GM12878 (cell line): ENCODE results near the gene MLIP.

Experiments
- CTCF ChIP-seq, 3 experiments: IDR thresholded peaks in 2 of 3; conservative IDR thresholded peaks in 1 of 3; 2 replicates each; pipeline ENCODE4 v1.5.1; 2011; ENCODE audit warnings: low read depth in 3 of 3, low read length in 3 of 3, mild to moderate bottlenecking in 3 of 3, control low read depth in 2 of 3, moderate library complexity in 2 of 3, inconsistent platforms in 1 of 3, mixed read lengths in 1 of 3; ENCODE audit not compliant: control insufficient read depth in 2 of 3, insufficient read depth in 1 of 3; ENCODE audit errors: extremely low read depth in 1 of 3
- EP300 ChIP-seq, 2 experiments: fragments of 150-350 bp in 1 of 2; IDR thresholded peaks; 2 replicates each; pipeline ENCODE4 v1.6.1; 2011 to 2012; ENCODE audit warnings: low read depth in 2 of 2, low read length in 2 of 2, borderline replicate concordance in 1 of 2, improper control_type of control experiment in 1 of 2, inconsistent platforms in 1 of 2; ENCODE audit not compliant: control insufficient read depth in 1 of 2
- ETV6 ChIP-seq, 2 experiments: fragments of 450-650 bp in 1 of 2; IDR thresholded peaks in 1 of 2; conservative IDR thresholded peaks in 1 of 2; 2 replicates each; pipeline ENCODE4 v1.6.1; 2014; ENCODE audit warnings: antibody characterized with exemption in 1 of 2, borderline replicate concordance in 1 of 2, low read depth in 1 of 2, mild to moderate bottlenecking in 1 of 2, moderate library complexity in 1 of 2
- MTA2 ChIP-seq: fragments of 450-650 bp; IDR thresholded peaks from 2 replicates; pipeline ENCODE4 v1.6.1; 2016; ENCODE audit warnings: low read depth, mild to moderate bottlenecking, moderate library complexity
- NFYB ChIP-seq: IDR thresholded peaks from 2 replicates; pipeline ENCODE4 v1.6.1; 2011; ENCODE audit warnings: low read depth, mild to moderate bottlenecking, low read length, improper control_type of control experiment, moderate library complexity; ENCODE audit not compliant: insufficient read depth
- NR2C1 ChIP-seq: fragments of 450-650 bp; IDR thresholded peaks from 2 replicates; pipeline ENCODE4 v1.6.1; 2017; ENCODE audit warnings: antibody characterized with exemption, mild to moderate bottlenecking, moderate library complexity
- NRF1 ChIP-seq: conservative IDR thresholded peaks from 2 replicates; pipeline ENCODE4 v1.6.1; 2011; ENCODE audit warnings: mild to moderate bottlenecking, low read depth, low read length, improper control_type of control experiment
- PAX5 ChIP-seq: IDR thresholded peaks from 2 replicates; pipeline ENCODE4 v1.6.1; 2011; ENCODE audit warnings: low read depth, low read length, borderline replicate concordance
- POLR2AphosphoS5 ChIP-seq: IDR thresholded peaks from 2 replicates; pipeline ENCODE4 v1.6.1; 2011; ENCODE audit warnings: mild to moderate bottlenecking, low read length, inconsistent platforms
- SMC3 ChIP-seq: IDR thresholded peaks from 2 replicates; pipeline ENCODE4 v1.6.1; 2011; ENCODE audit warnings: low read length, improper control_type of control experiment, borderline replicate concordance
- TCF3 ChIP-seq: IDR thresholded peaks from 2 replicates; pipeline ENCODE4 v1.6.1; 2012; ENCODE audit warnings: low read depth, mild to moderate bottlenecking, low read length, borderline replicate concordance; ENCODE audit not compliant: insufficient read depth
- TF ChIP-seq, protein P1 (sequence below): IDR thresholded peaks from 2 replicates; pipeline ENCODE4 v1.6.1; 2011; ENCODE audit warnings: low read depth, mild to moderate bottlenecking, low read length, moderate library complexity, borderline replicate concordance; ENCODE audit errors: extremely low read depth

GRCh38 chr6:54245265-54245664 lies 134.0 kb downstream of the MLIP start:
- TF ChIP-seq PAX5 (no peak), POLR2AphosphoS5 (no peak), SMC3 (no peak), NFYB (no peak), NRF1 (no peak), ETV6 (conservative IDR thresholded peaks at IDR 0.05 in 1 of 2, IDR thresholded peaks at IDR 0.05 in 1 of 2; ENCODE audit: borderline replicate concordance in 1 of 2, low read depth in 1 of 2) (no peak), NR2C1 (no peak), CTCF (IDR thresholded peaks at IDR 0.05 in 2 of 3, conservative IDR thresholded peaks at IDR 0.05 in 1 of 3; ENCODE audit: control insufficient read depth in 2 of 3, extremely low read depth in 1 of 3, insufficient read depth in 1 of 3, low read depth in 3 of 3, low read length in 3 of 3) (no peak), TCF3 (no peak), EP300 (IDR thresholded peaks at IDR 0.05; ENCODE audit: borderline replicate concordance in 1 of 2, control insufficient read depth in 1 of 2, low read depth in 2 of 2, low read length in 2 of 2) (no peak), MTA2 (no peak)
- TF ChIP-seq, protein P1, sequence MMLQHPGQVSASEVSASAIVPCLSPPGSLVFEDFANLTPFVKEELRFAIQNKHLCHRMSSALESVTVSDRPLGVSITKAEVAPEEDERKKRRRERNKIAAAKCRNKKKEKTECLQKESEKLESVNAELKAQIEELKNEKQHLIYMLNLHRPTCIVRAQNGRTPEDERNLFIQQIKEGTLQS, result no peak
